ENCODE results near the gene EPHB2. TPM values are rescaled to one million over a fixed set of nuclear protein-coding genes. Genes with fewer than 3 reads are reported as not detected.
A peak's percentile ranks its signal among the peaks of the same experiment; 100 is the strongest.

Gene EPHB2
- total and polyA plus RNA-seq, 7 donors, result 1.2 to 38.6 (median 3.0) TPM

- WGBS, 2 donors, result 71 to 79% methylated on average over 6 of the region's 6 CpGs
- Histone ChIP-seq H3K27me3 (no peaks in the 10 kb centered on the region), H3K36me3 (no peaks in the 10 kb centered on the region), H3K27ac (no peak overlapping the region), H3K4me3 (no peak overlapping the region), H3K4me1 (no peaks in the 10 kb centered on the region), H3K9me3 (no peaks in the 10 kb centered on the region)
- DNase-seq, result no peak
- TF ChIP-seq, protein P1, sequence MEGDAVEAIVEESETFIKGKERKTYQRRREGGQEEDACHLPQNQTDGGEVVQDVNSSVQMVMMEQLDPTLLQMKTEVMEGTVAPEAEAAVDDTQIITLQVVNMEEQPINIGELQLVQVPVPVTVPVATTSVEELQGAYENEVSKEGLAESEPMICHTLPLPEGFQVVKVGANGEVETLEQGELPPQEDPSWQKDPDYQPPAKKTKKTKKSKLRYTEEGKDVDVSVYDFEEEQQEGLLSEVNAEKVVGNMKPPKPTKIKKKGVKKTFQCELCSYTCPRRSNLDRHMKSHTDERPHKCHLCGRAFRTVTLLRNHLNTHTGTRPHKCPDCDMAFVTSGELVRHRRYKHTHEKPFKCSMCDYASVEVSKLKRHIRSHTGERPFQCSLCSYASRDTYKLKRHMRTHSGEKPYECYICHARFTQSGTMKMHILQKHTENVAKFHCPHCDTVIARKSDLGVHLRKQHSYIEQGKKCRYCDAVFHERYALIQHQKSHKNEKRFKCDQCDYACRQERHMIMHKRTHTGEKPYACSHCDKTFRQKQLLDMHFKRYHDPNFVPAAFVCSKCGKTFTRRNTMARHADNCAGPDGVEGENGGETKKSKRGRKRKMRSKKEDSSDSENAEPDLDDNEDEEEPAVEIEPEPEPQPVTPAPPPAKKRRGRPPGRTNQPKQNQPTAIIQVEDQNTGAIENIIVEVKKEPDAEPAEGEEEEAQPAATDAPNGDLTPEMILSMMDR (IDR thresholded peaks at IDR 0.05), result no peak
- TF ChIP-seq EP300 (IDR thresholded peaks at IDR 0.05), result no peak
- TF ChIP-seq POLR2A (IDR thresholded peaks at IDR 0.05), result no peak
- no peak for TF ChIP-seq POLR2AphosphoS5 (IDR thresholded peaks at IDR 0.05)
- intact Hi-C loops (cut with DNase I), result no loop called here
Observed at GRCh38 chr1:22886211-22886610, 175.6 kb downstream of the EPHB2 start.

GRCh38 chr1:22887491-22887890 is 176.9 kb downstream of the EPHB2 start:
- Histone ChIP-seq H3K27me3 (no peaks in the 10 kb centered on the region), H3K9me3 (no peaks in the 10 kb centered on the region), H3K27ac (no peak overlapping the region), H3K36me3 (no peaks in the 10 kb centered on the region), H3K4me3 (no peak overlapping the region), H3K4me1 (no peaks in the 10 kb centered on the region)
- TF ChIP-seq, protein P1 (IDR thresholded peaks at IDR 0.05), result no peak
- no peak for TF ChIP-seq EP300 (IDR thresholded peaks at IDR 0.05)
- TF ChIP-seq POLR2A (IDR thresholded peaks at IDR 0.05), result no peak
- no peak for TF ChIP-seq POLR2AphosphoS5 (IDR thresholded peaks at IDR 0.05)
- intact Hi-C loops (cut with DNase I), result no loop called here
- WGBS, 2 donors, result 81 to 84% methylated on average over 7 of the region's 7 CpGs
- DNase-seq, result no peak

DNA sequence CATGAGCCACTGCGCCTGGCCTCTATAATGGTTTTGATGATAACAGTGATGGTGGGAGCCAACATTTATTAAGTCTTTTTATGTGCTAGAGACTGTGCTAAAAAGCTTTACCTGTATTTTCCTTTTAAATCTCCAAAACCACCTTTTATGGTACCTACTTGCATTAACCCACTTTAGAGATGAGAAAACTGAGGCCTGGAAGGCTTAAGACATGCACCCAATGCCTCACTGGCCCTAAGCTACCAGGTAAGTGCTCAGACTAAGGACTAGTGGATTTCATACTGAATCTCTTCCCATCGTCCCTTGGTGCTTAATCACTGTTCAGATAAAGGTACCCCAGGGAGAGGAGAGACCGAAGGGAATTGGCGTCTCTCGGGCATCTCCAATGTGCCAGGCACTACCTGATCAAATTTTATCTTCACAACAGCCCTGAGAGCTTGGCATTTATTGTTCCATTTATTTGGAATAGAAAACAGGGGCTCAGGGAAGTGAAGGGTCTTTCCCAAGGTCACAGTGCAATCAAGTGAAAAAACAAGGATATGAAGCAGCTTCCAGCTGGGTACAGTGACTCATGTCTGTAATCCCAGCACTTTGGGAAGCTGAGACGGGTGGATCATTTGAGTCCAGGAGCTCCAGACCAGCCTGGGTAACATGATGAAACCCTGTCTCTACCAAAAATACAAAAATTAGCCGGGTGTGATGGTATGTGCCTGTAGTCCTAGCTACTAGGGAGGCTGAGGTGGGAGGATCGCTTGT is 177.9 kb downstream of the EPHB2 start:
- Histone ChIP-seq H3K27me3 (no peaks in the 10 kb centered on the region), H3K36me3 (no peaks in the 10 kb centered on the region), H3K4me3 (no peak overlapping the region), H3K27ac (no peak overlapping the region), H3K9me3 (no peaks in the 10 kb centered on the region), H3K4me1 (no peaks in the 10 kb centered on the region)
- intact Hi-C loops (cut with DNase I), result loop anchor here (2.0 kb wide), 1 partner anchor 184 kb away; no protein-coding TSS in a partner anchor
- WGBS, 2 donors, result 82 to 83% methylated on average over 8 of the region's 8 CpGs
- no peak for DNase-seq
- TF ChIP-seq POLR2A (IDR thresholded peaks at IDR 0.05) (no peak), EP300 (IDR thresholded peaks at IDR 0.05) (no peak), POLR2AphosphoS5 (IDR thresholded peaks at IDR 0.05) (no peak)
- TF ChIP-seq, protein P1 (IDR thresholded peaks at IDR 0.05), result no peak

GRCh38 chr1:22889213-22889827 is 178.7 kb downstream of the EPHB2 start:
- DNase-seq, result no peak
- no peaks in the 10 kb centered on the region for H3K36me3 ChIP-seq

More at GRCh38 chr1:22889213-22889827, 178.7 kb downstream of the EPHB2 start:
- 85 to 92% methylated on average over 3 of the region's 3 CpGs for WGBS, 2 donors
- H3K4me3 ChIP-seq, result no peak overlapping the region
- H3K9me3 ChIP-seq, result no peaks in the 10 kb centered on the region
- H3K4me1 ChIP-seq, result no peaks in the 10 kb centered on the region
- intact Hi-C loops (cut with DNase I), result loop anchor here (2.0 kb wide), 1 partner anchor 185 kb away; no protein-coding TSS in a partner anchor
- no peak overlapping the region for H3K27ac ChIP-seq
- TF ChIP-seq POLR2AphosphoS5 (IDR thresholded peaks at IDR 0.05) (no peak), EP300 (IDR thresholded peaks at IDR 0.05) (no peak), POLR2A (IDR thresholded peaks at IDR 0.05) (no peak)
- TF ChIP-seq, protein P1 (IDR thresholded peaks at IDR 0.05), result peak in 3 of 4 experiments; percentile 60 to 69 (median 65)
- no peaks in the 10 kb centered on the region for H3K27me3 ChIP-seq

Measured in sigmoid colon (tissue), 7 donors.